GM12865 (cell line): Measurements from ENCODE around the gene ATXN7.

ENCODE experiments used
- DNase-seq: peaks from one replicate; pipeline ENCODE4 v3.0.0; 2010; ENCODE audit warnings: low read depth
- H3K4me3 ChIP-seq: 2 replicates; pipeline ENCODE4 v1.5.1; 2011; ENCODE audit warnings: mild to moderate bottlenecking, low read depth, low read length, control low read depth
- TF ChIP-seq, protein P1 (sequence below): IDR thresholded peaks from 2 replicates; pipeline ENCODE4 v1.5.1; 2011; ENCODE audit warnings: low read length, control low read depth, low read depth, inconsistent platforms; ENCODE audit not compliant: insufficient read depth; ENCODE audit errors: missing control alignments

ATXN7 gene

DNA sequence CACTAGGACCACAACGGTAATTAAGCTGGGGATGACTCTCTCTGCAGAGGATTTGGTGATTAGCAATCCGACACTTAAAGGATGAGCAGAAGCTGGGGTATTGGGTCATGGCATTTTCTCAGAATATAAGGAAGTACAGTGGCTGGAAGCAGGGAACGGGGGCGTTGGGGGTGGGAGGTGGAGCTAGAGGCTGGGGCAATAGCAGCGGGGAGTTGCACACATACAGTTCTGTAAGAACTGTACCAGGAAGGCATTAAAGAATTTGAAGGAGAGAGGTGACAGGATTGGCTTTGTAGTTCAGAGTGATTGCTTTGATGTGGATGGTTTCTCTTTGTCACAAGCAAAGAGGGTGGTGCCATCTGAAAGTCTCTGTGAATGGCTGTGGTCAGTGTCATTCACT, 131.4 kb downstream of the ATXN7 start:
- H3K4me3 ChIP-seq: no peak overlapping the region
- no peak for DNase-seq
- TF ChIP-seq, protein P1, sequence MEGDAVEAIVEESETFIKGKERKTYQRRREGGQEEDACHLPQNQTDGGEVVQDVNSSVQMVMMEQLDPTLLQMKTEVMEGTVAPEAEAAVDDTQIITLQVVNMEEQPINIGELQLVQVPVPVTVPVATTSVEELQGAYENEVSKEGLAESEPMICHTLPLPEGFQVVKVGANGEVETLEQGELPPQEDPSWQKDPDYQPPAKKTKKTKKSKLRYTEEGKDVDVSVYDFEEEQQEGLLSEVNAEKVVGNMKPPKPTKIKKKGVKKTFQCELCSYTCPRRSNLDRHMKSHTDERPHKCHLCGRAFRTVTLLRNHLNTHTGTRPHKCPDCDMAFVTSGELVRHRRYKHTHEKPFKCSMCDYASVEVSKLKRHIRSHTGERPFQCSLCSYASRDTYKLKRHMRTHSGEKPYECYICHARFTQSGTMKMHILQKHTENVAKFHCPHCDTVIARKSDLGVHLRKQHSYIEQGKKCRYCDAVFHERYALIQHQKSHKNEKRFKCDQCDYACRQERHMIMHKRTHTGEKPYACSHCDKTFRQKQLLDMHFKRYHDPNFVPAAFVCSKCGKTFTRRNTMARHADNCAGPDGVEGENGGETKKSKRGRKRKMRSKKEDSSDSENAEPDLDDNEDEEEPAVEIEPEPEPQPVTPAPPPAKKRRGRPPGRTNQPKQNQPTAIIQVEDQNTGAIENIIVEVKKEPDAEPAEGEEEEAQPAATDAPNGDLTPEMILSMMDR: no peak

DNA sequence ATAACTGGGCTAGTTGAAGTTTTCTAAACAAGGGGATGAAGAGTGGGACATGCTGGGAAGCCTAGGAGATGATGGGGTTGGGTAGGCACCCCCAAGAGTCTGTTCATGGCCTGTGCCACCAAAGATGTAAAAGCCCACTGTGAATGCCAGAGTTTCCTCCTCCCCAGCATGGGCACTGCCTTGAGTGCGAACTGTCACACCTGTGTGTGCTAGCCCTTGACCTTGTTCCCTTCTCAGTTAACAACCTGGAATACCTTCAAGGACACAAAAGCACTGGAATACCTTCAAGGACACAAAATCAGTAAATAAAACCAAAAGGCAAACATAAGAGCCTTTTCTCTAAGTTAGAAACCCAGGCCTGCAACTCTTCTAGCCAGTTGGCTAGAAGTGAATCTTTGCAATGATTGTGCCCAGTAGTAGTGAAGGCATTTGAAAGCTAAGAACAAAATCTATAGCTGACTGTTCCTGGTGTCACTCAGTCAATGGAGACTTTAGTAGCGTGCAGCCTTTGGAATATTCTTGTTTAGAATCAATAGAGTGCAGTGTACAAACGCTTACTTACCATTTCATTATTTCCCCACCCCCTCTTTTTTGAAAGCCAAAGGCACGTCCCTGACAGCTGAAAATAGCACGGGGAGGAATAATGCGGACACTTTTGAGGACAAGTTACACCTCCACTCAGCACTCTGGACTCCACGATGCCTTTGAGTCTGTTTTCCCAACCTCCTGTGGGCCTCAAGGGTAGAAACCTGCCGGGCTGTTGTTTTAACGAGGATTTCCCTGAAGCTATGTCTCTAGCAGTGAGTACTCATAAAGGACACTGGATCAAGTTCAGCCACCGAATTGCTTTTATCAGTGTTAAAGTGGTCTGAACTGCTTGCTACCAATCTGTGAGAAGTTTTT, 135.4 kb downstream of the ATXN7 start:
- TF ChIP-seq, protein P1: no peak
- H3K4me3 ChIP-seq: no peak overlapping the region
- no peak for DNase-seq

DNA sequence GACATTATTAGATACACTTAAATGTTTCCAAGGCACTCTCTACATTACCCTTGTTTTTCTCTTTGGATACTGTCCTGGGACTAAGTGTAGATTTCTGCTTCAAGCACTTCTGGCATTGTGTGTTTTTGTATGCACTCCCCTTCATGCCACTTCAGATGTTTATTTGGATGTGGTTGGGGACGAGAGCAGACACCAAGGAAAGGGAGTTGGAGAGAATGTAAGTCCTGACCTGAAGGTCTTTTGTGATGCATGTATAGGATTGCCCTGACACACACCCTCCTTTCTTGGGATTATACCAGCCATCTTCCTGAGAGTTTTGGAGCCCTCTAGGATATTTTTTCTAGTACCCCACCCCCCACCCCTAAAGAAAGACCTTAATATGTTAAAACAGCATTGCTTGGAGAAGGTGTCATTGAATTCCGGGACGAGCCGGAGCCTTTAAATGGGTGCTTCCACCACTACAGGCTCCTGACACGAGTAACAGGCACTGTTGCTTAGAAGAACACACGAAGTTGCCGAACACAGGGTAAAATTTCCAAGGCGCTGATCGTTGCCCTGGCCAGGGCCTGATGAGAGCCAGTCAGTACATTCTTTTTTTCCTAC, 136.9 kb downstream of the ATXN7 start:
- TF ChIP-seq, protein P1: no peak
- DNase-seq: no peak
- H3K4me3 ChIP-seq: no peak overlapping the region

DNA sequence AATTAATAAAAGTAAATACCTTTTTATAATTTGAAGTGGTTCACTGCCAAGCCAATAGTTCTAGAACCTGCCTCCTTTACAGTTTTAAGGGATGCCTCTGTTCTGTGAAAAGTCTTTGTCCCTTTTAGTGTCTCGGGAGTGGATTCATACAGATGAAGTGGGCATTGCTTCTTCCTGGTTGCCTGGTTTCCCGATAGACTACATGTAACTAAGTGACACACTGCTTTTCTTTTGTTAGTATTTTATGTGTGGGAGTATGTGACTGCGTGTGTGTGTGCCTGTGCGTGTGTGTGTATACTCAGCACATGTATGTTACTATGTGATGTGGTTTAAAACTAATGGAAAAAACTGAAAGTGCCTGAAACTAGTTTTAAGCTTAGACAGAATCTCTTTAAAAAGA, 138.6 kb downstream of the ATXN7 start:
- DNase-seq: no peak
- no peak overlapping the region for H3K4me3 ChIP-seq
- TF ChIP-seq, protein P1: no peak

DNA sequence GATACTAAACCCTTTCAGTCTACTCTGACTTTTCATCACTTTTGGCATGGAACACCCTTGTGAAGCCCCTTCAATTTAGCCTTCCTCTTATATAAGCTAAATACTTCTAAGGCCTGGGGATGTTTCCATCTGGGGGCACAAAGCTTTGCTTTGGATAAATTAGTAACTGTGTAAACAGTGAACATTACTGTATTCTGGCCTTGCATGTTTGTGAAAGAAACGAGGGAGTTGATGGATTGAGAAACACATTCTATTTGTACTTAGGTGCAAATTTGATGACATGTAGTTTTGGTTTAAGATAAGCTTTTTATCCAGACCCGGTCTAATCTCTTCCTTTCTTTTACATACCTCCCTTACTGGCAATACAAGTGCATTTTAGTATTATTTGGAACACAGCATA, 139.9 kb downstream of the ATXN7 start:
- no peak overlapping the region for H3K4me3 ChIP-seq
- TF ChIP-seq, protein P1: no peak
- DNase-seq: no peak

DNA sequence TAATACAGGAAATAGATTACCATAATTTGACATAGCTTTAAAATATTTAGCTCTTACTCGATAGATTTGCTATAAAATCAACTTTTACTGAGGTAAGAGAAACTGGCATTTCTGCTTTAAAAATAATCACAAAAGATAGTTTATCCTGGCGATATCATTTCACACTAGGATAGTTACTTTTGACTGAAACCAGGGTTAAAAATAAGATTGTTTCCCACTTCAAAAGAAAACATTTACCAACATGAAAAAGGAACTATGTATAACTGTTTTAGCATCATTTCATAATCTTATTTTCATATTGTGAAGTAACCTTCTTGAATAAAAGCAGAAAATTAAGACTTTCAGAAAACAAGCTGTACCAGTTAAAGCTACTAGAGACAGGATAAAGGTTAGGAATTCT, 144.3 kb downstream of the ATXN7 start:
- TF ChIP-seq, protein P1: no peak
- DNase-seq: no peak
- H3K4me3 ChIP-seq: no peak overlapping the region
